Upper lobe of left lung (tissue), 6 donors: ENCODE measurements around the gene GRB7. TPM values are rescaled to one million over a fixed set of nuclear protein-coding genes. Genes with fewer than 3 reads are reported as not detected.
"Not testable (repeated sequence)": the region's sequence is repeated elsewhere in the genome, so short reads cannot be mapped to it uniquely, and the experiment has no call there.

Source experiments
- ATAC-seq, 2 donors: fragments of 200-7000 bp; cut with Tn5 transposase; one replicate each; pipeline ENCODE4 v1.9.1; 2022; ENCODE audit warnings: mild to moderate bottlenecking in 2 of 2, moderate library complexity in 2 of 2; ENCODE audit not compliant: low FRiP score in 2 of 2
- DNase-seq, 2 donors: peaks; one replicate each; pipeline ENCODE4 v3.0.0-alpha.2; 2019 to 2020
- H3K27ac ChIP-seq, 4 donors: fragments of 200-600 bp; sonication (generic); one replicate each; pipeline ENCODE4 v1.5.1; 2016 to 2019
- H3K27me3 ChIP-seq, 4 donors: fragments of 200-600 bp; sonication (generic); one replicate each; pipeline ENCODE4 v1.5.1; 2017 to 2019
- H3K36me3 ChIP-seq, 4 donors: fragments of 200-600 bp; sonication (generic); one replicate each; pipeline ENCODE4 v1.5.1; 2016 to 2019
- H3K4me1 ChIP-seq, 4 donors: fragments of 200-600 bp; sonication (generic); one replicate each; pipeline ENCODE4 v1.5.1; 2018 to 2019
- H3K4me3 ChIP-seq, 4 donors: fragments of 200-600 bp; sonication (generic); one replicate each; pipeline ENCODE4 v1.5.1; 2017 to 2019; ENCODE audit warnings: mild to moderate bottlenecking in 2 of 4, moderate library complexity in 1 of 4
- H3K9me3 ChIP-seq, 4 donors: fragments of 200-600 bp; sonication (generic); one replicate each; pipeline ENCODE4 v1.5.1; 2018 to 2019
- CTCF ChIP-seq, 6 experiments: fragments of 450-650 bp in 4 of 6; fragments of 200-600 bp in 2 of 6; sonication (generic) in 2 of 6; IDR thresholded peaks; one replicate each; pipeline ENCODE4 v1.5.1; 2016 to 2019; ENCODE audit warnings: antibody characterized with exemption in 6 of 6
- EP300 ChIP-seq, 4 donors: sonication (generic); formaldehyde crosslinking; IDR thresholded peaks; one replicate each; pipeline ENCODE4 v1.5.1; 2017; ENCODE audit warnings: antibody characterized with exemption in 4 of 4, control low read depth in 2 of 4
- POLR2A ChIP-seq, 4 donors: fragments of 450-650 bp; IDR thresholded peaks; one replicate each; pipeline ENCODE4 v1.5.1; 2016 to 2017; ENCODE audit warnings: antibody characterized with exemption in 4 of 4, mild to moderate bottlenecking in 2 of 4
- POLR2AphosphoS5 ChIP-seq, 2 donors: sonication (generic); formaldehyde crosslinking; IDR thresholded peaks; one replicate each; pipeline ENCODE4 v1.5.1; 2017; ENCODE audit warnings: antibody characterized with exemption in 2 of 2
- WGBS, 2 donors: methylation state at CpG; one replicate each; pipeline ENCODE4 v1.1.5; 2017 to 2018; 5-methylcytosine and 5-hydroxymethylcytosine counted together
- total RNA-seq, 6 donors: library from RNA; depleted of rRNA in 4 of 6; stranded (reverse); fragments of >200 nt in 4 of 6; gene quantifications; one replicate each; pipeline versions ENCODE4 v1.1.0 to v1.2.1, GENCODE V29; 2016 to 2021
- donor health status: DM: no; HTN: no; CAD: no; lungs with moderate emphysema.
- donor health status: DM: no; HTN: yes; CAD: no; lungs with severe emphysema.

The GRB7 gene
- total RNA-seq, 6 donors from 2014 or later, result 19.9 to 82.8 (median 31.1) TPM

- Histone ChIP-seq H3K4me1 (no peaks in the 10 kb centered on the region), H3K9me3 (no peaks in the 10 kb centered on the region), H3K27ac (no peak overlapping the region), H3K36me3 (no peaks in the 10 kb centered on the region), H3K27me3 (no peaks in the 10 kb centered on the region), H3K4me3 (no peak overlapping the region)
- TF ChIP-seq POLR2AphosphoS5 (IDR thresholded peaks at IDR 0.05) (no peak), POLR2A (IDR thresholded peaks at IDR 0.05) (no peak), CTCF (IDR thresholded peaks at IDR 0.05) (no peak), EP300 (IDR thresholded peaks at IDR 0.05) (no peak)
- WGBS, 2 donors, result 61 to 68% methylated on average over 5 of the region's 5 CpGs
- ATAC-seq (no peak), DNase-seq (no peak)
Observed at GRCh38 chr17:39763051-39763820, 25.5 kb downstream of the GRB7 start.

- H3K4me1 ChIP-seq, H3K36me3 ChIP-seq, H3K27ac ChIP-seq, H3K4me3 ChIP-seq, H3K27me3 ChIP-seq, ATAC-seq, H3K9me3 ChIP-seq, DNase-seq: not testable (repeated sequence)
- 68 to 71% methylated on average over 3 of the region's 3 CpGs for WGBS, 2 donors
Observed at GRCh38 chr17:39764171-39764570, 26.4 kb downstream of the GRB7 start.

GRCh38 chr17:39765175-39765574 is 27.4 kb downstream of the GRB7 start:
- Histone ChIP-seq H3K27me3 (no peaks in the 10 kb centered on the region), H3K36me3 (no peaks in the 10 kb centered on the region), H3K4me3 (no peak overlapping the region), H3K9me3 (no peaks in the 10 kb centered on the region), H3K4me1 (no peaks in the 10 kb centered on the region), H3K27ac (no peak overlapping the region)
- WGBS, 2 donors, result 66 to 73% methylated on average over 3 of the region's 3 CpGs
- DNase-seq (no peak), ATAC-seq (no peak)
- TF ChIP-seq POLR2A (IDR thresholded peaks at IDR 0.05) (no peak), POLR2AphosphoS5 (IDR thresholded peaks at IDR 0.05) (no peak), EP300 (IDR thresholded peaks at IDR 0.05) (no peak), CTCF (IDR thresholded peaks at IDR 0.05) (no peak)

GRCh38 chr17:39765766-39766165 is 28.0 kb downstream of the GRB7 start:
- no peak overlapping the region for H3K27ac ChIP-seq
- H3K4me1 ChIP-seq, result no peaks in the 10 kb centered on the region
- no peaks in the 10 kb centered on the region for H3K27me3 ChIP-seq
- DNase-seq (no peak), ATAC-seq (no peak)
- 92 to 94% methylated on average over 18 of the region's 18 CpGs for WGBS, 2 donors
- no peak overlapping the region for H3K4me3 ChIP-seq
- TF ChIP-seq POLR2AphosphoS5 (IDR thresholded peaks at IDR 0.05) (no peak), POLR2A (IDR thresholded peaks at IDR 0.05) (no peak), CTCF (IDR thresholded peaks at IDR 0.05) (no peak)
- H3K9me3 ChIP-seq, result no peaks in the 10 kb centered on the region
- H3K36me3 ChIP-seq, result no peaks in the 10 kb centered on the region

GRCh38 chr17:39767147-39767546 is 29.4 kb downstream of the GRB7 start:
- H3K36me3 ChIP-seq, result no peaks in the 10 kb centered on the region
- H3K4me3 ChIP-seq, result no peak overlapping the region
- WGBS, 2 donors, result 49 to 66% methylated on average over 3 of the region's 3 CpGs
- H3K4me1 ChIP-seq, result no peaks in the 10 kb centered on the region
- ATAC-seq, result no peak
- H3K27me3 ChIP-seq, result no peaks in the 10 kb centered on the region
- no peak for DNase-seq
- no peaks in the 10 kb centered on the region for H3K9me3 ChIP-seq
- no peak for TF ChIP-seq EP300 (IDR thresholded peaks at IDR 0.05)
- TF ChIP-seq CTCF (IDR thresholded peaks at IDR 0.05), result no peak
- TF ChIP-seq POLR2AphosphoS5 (IDR thresholded peaks at IDR 0.05), result no peak
- no peak for TF ChIP-seq POLR2A (IDR thresholded peaks at IDR 0.05)
- H3K27ac ChIP-seq, result no peak overlapping the region
